KMS-11 (cell line): ENCODE results near the gene TTC39C.

Experiments
- H2AFZ ChIP-seq: fragments of 200-600 bp; sonication (generic); 2 replicates; pipeline ENCODE4 v1.6.1; 2016; ENCODE audit warnings: antibody characterized with exemption, mixed run types, low read depth
- H3K27ac ChIP-seq: fragments of 200-600 bp; sonication (generic); 2 replicates; pipeline ENCODE4 v1.6.1; 2016; ENCODE audit warnings: mild to moderate bottlenecking, mixed run types
- H3K27me3 ChIP-seq: fragments of 200-600 bp; sonication (generic); 2 replicates; pipeline ENCODE4 v1.6.1; 2017; ENCODE audit warnings: mild to moderate bottlenecking, low read depth, mixed run types, moderate library complexity; ENCODE audit not compliant: insufficient read depth
- H3K36me3 ChIP-seq: fragments of 200-600 bp; sonication (generic); 2 replicates; pipeline ENCODE4 v1.6.1; 2017; ENCODE audit warnings: mild to moderate bottlenecking, mixed run types; ENCODE audit not compliant: insufficient read depth
- H3K4me1 ChIP-seq: fragments of 200-600 bp; sonication (generic); 2 replicates; pipeline ENCODE4 v1.6.1; 2016; ENCODE audit warnings: mild to moderate bottlenecking, low read depth, mixed run types; ENCODE audit not compliant: poor library complexity, severe bottlenecking
- H3K4me2 ChIP-seq: fragments of 200-600 bp; sonication (generic); 2 replicates; pipeline ENCODE4 v1.7.0; 2016; ENCODE audit warnings: mild to moderate bottlenecking, mixed run types
- H3K4me3 ChIP-seq: fragments of 200-600 bp; sonication (generic); IDR thresholded peaks from 2 replicates; pipeline ENCODE4 v1.6.1; 2017; ENCODE audit warnings: low read depth, low read length, mixed read lengths; ENCODE audit not compliant: insufficient read depth
- H3K79me2 ChIP-seq: fragments of 200-600 bp; sonication (generic); 2 replicates; pipeline ENCODE4 v1.6.1; 2016; ENCODE audit warnings: low read depth, mixed run types; ENCODE audit not compliant: insufficient read depth
- H3K9ac ChIP-seq: fragments of 200-600 bp; sonication (generic); 2 replicates; pipeline ENCODE4 v1.6.1; 2016; ENCODE audit warnings: mild to moderate bottlenecking, mixed run types
- H4K20me1 ChIP-seq: fragments of 200-600 bp; sonication (generic); 2 replicates; pipeline ENCODE4 v1.6.1; 2016; ENCODE audit warnings: mild to moderate bottlenecking, mixed run types; ENCODE audit not compliant: insufficient read depth
- TF ChIP-seq, protein P1 (sequence below): fragments of 200-600 bp; sonication (generic); conservative IDR thresholded peaks from 2 replicates; pipeline ENCODE4 v1.6.1; 2017; ENCODE audit warnings: low read depth, mild to moderate bottlenecking, antibody characterized with exemption, low read length, moderate library complexity, mixed read lengths

TTC39C gene

DNA sequence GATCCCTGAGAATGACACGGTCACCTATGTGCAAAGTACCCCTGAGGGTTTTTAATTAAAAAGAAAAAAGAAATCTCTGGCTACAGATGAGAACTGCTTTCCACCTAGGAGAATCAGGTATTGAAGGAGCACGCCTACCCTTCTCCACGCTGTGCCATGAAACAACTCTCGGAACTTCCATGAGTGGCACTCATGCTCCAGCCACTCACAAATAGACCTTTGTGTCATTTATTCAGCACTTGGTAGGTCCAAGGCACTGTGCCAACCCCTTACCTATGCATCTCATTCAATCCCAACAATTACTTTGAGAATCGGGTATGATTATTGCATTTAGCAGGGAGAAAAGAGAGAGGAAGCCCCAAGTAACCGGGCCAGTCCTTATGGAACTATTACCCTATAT is 44.9 kb upstream of the TTC39C start:
- H2AFZ ChIP-seq: no peak overlapping the region
- no peaks in the 10 kb centered on the region for H3K4me1 ChIP-seq
- no peak overlapping the region for H3K4me2 ChIP-seq
- no peaks in the 10 kb centered on the region for H3K79me2 ChIP-seq
- H3K36me3 ChIP-seq: no peaks in the 10 kb centered on the region
- no peak overlapping the region for H3K27ac ChIP-seq
- H3K9ac ChIP-seq: no peak overlapping the region
- H3K4me3 ChIP-seq: no peak overlapping the region
- TF ChIP-seq, protein P1, sequence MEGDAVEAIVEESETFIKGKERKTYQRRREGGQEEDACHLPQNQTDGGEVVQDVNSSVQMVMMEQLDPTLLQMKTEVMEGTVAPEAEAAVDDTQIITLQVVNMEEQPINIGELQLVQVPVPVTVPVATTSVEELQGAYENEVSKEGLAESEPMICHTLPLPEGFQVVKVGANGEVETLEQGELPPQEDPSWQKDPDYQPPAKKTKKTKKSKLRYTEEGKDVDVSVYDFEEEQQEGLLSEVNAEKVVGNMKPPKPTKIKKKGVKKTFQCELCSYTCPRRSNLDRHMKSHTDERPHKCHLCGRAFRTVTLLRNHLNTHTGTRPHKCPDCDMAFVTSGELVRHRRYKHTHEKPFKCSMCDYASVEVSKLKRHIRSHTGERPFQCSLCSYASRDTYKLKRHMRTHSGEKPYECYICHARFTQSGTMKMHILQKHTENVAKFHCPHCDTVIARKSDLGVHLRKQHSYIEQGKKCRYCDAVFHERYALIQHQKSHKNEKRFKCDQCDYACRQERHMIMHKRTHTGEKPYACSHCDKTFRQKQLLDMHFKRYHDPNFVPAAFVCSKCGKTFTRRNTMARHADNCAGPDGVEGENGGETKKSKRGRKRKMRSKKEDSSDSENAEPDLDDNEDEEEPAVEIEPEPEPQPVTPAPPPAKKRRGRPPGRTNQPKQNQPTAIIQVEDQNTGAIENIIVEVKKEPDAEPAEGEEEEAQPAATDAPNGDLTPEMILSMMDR: no peak
- no peaks in the 10 kb centered on the region for H4K20me1 ChIP-seq
- H3K27me3 ChIP-seq: no peaks in the 10 kb centered on the region; the same call in 1 of the 2 replicates

- Histone ChIP-seq H3K79me2 (no peaks in the 10 kb centered on the region), H3K27me3 (no peaks in the 10 kb centered on the region; the same call in 1 of the 2 replicates), H3K4me3 (no peak overlapping the region), H3K27ac (no peak overlapping the region), H3K4me2 (no peak overlapping the region), H3K36me3 (no peaks in the 10 kb centered on the region), H3K9ac (no peak overlapping the region), H2AFZ (no peak overlapping the region), H4K20me1 (no peaks in the 10 kb centered on the region), H3K4me1 (no peaks in the 10 kb centered on the region)
- TF ChIP-seq, protein P1: no peak
Measured at GRCh38 chr18:23970161-23971096, 44.1 kb upstream of the TTC39C start.

DNA sequence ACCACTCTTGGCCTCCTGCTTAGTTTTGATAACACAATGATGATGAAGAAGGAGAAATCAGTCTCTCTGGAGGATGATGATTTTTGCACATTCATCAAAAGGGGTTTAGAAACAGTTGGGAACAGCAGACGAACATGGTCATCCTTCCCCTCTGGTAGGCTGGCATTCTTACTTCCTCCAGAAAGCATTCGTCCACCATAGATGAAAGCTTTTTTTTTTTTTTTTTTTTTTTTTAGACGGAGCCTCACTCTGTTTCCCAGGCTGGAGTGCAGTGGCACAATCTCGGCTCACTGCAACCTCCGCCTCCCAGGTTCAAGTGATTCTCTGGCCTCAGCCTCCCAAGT is 43.5 kb upstream of the TTC39C start:
- TF ChIP-seq, protein P1: no peak
- no peak overlapping the region for H3K9ac ChIP-seq
- no peak overlapping the region for H2AFZ ChIP-seq
- H3K4me3 ChIP-seq: no peak overlapping the region
- no peaks in the 10 kb centered on the region for H3K79me2 ChIP-seq
- no peaks in the 10 kb centered on the region for H3K4me1 ChIP-seq
- H3K27me3 ChIP-seq: no peaks in the 10 kb centered on the region; the same call in 1 of the 2 replicates
- no peak overlapping the region for H3K27ac ChIP-seq
- H3K36me3 ChIP-seq: no peaks in the 10 kb centered on the region
- H4K20me1 ChIP-seq: no peaks in the 10 kb centered on the region
- no peak overlapping the region for H3K4me2 ChIP-seq

DNA sequence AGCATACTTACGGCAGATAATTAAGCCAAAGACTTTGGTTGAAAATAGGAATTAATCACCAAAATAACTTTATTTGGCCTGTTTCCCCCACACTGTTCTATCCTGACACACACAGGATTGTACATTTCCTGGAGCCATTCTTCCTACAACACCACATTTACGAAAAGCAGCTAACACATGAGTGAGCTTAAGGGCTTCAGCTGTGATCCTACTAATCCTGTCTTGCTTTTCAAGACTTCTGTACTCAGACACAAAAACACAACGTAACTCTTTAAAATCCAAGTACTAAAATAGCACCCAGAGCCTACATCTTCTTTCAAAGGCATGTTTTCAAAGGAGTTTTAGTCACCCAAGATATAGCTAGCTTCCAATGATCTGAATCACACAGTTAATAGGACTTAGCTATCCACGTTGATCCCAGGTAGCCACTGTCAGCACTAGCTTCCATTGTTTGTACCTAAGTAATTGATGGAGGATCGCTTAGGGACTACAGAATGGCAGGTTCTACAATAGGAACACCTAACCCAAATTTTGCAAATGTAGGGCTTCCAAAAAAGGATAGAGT is 42.8 kb upstream of the TTC39C start:
- TF ChIP-seq, protein P1: no peak
- Histone ChIP-seq H2AFZ (no peak overlapping the region), H3K4me3 (no peak overlapping the region), H3K4me1 (no peaks in the 10 kb centered on the region), H4K20me1 (no peaks in the 10 kb centered on the region), H3K4me2 (no peak overlapping the region), H3K79me2 (no peaks in the 10 kb centered on the region), H3K36me3 (no peaks in the 10 kb centered on the region), H3K27ac (no peak overlapping the region), H3K9ac (no peak overlapping the region), H3K27me3 (no peaks in the 10 kb centered on the region; the same call in 1 of the 2 replicates)
